ENCODE data around the gene TPH2.

DNA sequence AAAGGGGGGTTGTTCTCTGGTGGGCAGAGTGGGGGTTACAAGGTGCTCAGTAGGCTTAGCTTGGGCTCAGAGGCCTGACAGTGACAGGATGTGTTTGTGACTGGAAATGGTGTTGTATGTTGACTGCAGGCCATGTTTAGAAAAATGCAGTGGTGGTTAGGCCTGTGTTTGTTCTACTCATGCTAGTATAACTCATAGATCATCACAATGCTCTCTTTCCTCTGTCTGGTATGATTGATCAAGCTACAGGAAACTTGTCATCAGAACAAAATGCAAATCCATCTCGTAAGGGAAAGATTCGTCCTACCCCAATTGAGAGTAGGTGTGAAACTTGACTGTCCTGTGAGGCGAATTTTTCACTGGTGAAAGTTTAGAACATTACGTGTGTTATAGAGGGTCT lies 11.8 kb downstream of the TPH2 start:
- TF ChIP-seq MXI1 (IDR thresholded peaks at IDR 0.05; ENCODE audit: borderline replicate concordance, low read depth, low read length) (no peak), ZNF777 (CRISPR knock-in tag; IDR thresholded peaks at IDR 0.05) (no peak), ZNF34 (CRISPR knock-in tag; IDR thresholded peaks at IDR 0.05; ENCODE audit: borderline replicate concordance) (no peak), KLF6 (CRISPR knock-in tag; IDR thresholded peaks at IDR 0.05) (no peak), FOXA1 (IDR thresholded peaks at IDR 0.05) (no peak), FOXA1 (CRISPR knock-in tag; IDR thresholded peaks at IDR 0.05) (no peak), TAF1 (CRISPR knock-in tag; IDR thresholded peaks at IDR 0.05) (no peak), ZNF331 (CRISPR knock-in tag; IDR thresholded peaks at IDR 0.05) (no peak), ZFP37 (CRISPR knock-in tag; IDR thresholded peaks at IDR 0.05; ENCODE audit: borderline replicate concordance) (no peak), MBD4 (IDR thresholded peaks at IDR 0.05; ENCODE audit: borderline replicate concordance, low read length) (no peak)
- TF ChIP-seq, protein P1, sequence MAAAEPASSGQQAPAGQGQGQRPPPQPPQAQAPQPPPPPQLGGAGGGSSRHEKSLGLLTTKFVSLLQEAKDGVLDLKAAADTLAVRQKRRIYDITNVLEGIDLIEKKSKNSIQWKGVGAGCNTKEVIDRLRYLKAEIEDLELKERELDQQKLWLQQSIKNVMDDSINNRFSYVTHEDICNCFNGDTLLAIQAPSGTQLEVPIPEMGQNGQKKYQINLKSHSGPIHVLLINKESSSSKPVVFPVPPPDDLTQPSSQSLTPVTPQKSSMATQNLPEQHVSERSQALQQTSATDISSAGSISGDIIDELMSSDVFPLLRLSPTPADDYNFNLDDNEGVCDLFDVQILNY (CRISPR knock-in tag; conservative IDR thresholded peaks at IDR 0.05): no peak
- TF ChIP-seq, protein P2, sequence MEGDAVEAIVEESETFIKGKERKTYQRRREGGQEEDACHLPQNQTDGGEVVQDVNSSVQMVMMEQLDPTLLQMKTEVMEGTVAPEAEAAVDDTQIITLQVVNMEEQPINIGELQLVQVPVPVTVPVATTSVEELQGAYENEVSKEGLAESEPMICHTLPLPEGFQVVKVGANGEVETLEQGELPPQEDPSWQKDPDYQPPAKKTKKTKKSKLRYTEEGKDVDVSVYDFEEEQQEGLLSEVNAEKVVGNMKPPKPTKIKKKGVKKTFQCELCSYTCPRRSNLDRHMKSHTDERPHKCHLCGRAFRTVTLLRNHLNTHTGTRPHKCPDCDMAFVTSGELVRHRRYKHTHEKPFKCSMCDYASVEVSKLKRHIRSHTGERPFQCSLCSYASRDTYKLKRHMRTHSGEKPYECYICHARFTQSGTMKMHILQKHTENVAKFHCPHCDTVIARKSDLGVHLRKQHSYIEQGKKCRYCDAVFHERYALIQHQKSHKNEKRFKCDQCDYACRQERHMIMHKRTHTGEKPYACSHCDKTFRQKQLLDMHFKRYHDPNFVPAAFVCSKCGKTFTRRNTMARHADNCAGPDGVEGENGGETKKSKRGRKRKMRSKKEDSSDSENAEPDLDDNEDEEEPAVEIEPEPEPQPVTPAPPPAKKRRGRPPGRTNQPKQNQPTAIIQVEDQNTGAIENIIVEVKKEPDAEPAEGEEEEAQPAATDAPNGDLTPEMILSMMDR (CRISPR knock-in tag; IDR thresholded peaks at IDR 0.05): no peak

Data from HepG2 (cell line).